OCI-LY7 (cell line): ENCODE measurements around the gene SLC19A1. TPM values are rescaled to one million over a fixed set of nuclear protein-coding genes. Genes with fewer than 3 reads are reported as not detected.

Experiments used
- BruUV-seq: library from RNA; stranded (reverse); fragments of 400-500 nt; replicated peaks from 2 replicates; lab custom pipeline; 2021; lab: Mats Ljungman, UMichigan
- CTCF ChIA-PET: fragments of 300-600 bp; sonication (Branson Sonifier 250); formaldehyde crosslinking; loops from one replicate; lab custom pipeline; 2022; ENCODE audit warnings: antibody characterized with exemption; ENCODE audit not compliant: unreplicated experiment; lab: Charles Lee
- POLR2A ChIA-PET: fragments of 300-600 bp; sonication (Branson Sonifier 250); formaldehyde crosslinking; loops from one replicate; lab custom pipeline; 2022; ENCODE audit warnings: antibody characterized with exemption; lab: Charles Lee
- DNase-seq: peaks from one replicate; pipeline ENCODE4 v3.0.0-alpha.2; 2015; ENCODE audit warnings: low spot score
- H2AFZ ChIP-seq: fragments of 200-600 bp; sonication (generic), shearing (Covaris generic); 2 replicates; pipeline ENCODE4 v1.6.1; 2014; ENCODE audit warnings: mild to moderate bottlenecking, antibody characterized with exemption, low read length, moderate library complexity
- H3K27ac ChIP-seq: fragments of 200-600 bp; sonication (generic); 2 replicates; pipeline ENCODE4 v1.5.1; 2014; ENCODE audit warnings: mixed run types, low read depth, mild to moderate bottlenecking, moderate library complexity, low read length, inconsistent platforms; ENCODE audit not compliant: poor library complexity, severe bottlenecking
- H3K36me3 ChIP-seq: fragments of 200-600 bp; sonication (generic); 2 replicates; pipeline ENCODE4 v1.6.1; 2014; ENCODE audit warnings: mild to moderate bottlenecking, antibody characterized with exemption, low read length, moderate library complexity, mixed read lengths; ENCODE audit not compliant: insufficient read depth
- H3K4me1 ChIP-seq: fragments of 200-600 bp; sonication (generic); 2 replicates; pipeline ENCODE4 v1.5.1; 2014; ENCODE audit warnings: mild to moderate bottlenecking, low read length; ENCODE audit not compliant: insufficient read depth, poor library complexity, severe bottlenecking
- H3K4me2 ChIP-seq: fragments of 200-600 bp; sonication (generic); 2 replicates; pipeline ENCODE4 v1.6.1; 2014; ENCODE audit warnings: mild to moderate bottlenecking, low read length
- H3K4me3 ChIP-seq: fragments of 200-600 bp; sonication (generic); 2 replicates; pipeline ENCODE4 v1.5.1; 2014; ENCODE audit warnings: mild to moderate bottlenecking, low read depth, low read length; ENCODE audit not compliant: poor library complexity, severe bottlenecking
- H3K79me2 ChIP-seq: fragments of 200-600 bp; sonication (generic); 2 replicates; pipeline ENCODE4 v1.6.1; 2016; ENCODE audit warnings: low read depth, mild to moderate bottlenecking, low read length, moderate library complexity, mixed read lengths; ENCODE audit not compliant: insufficient read depth
- H3K9me2 ChIP-seq: fragments of 200-600 bp; sonication (generic); 2 replicates; pipeline ENCODE4 v1.6.1; 2016; ENCODE audit warnings: mild to moderate bottlenecking, low read length, mixed read lengths; ENCODE audit not compliant: insufficient read depth
- H3K9me3 ChIP-seq: fragments of 200-600 bp; sonication (generic); 2 replicates; pipeline ENCODE4 v1.6.1; 2014; ENCODE audit warnings: mild to moderate bottlenecking, mixed run types, low read length, mixed read lengths
- H4K20me1 ChIP-seq: fragments of 200-600 bp; sonication (generic); 2 replicates; pipeline ENCODE4 v1.6.1; 2014; ENCODE audit warnings: mild to moderate bottlenecking, antibody characterized with exemption, low read length, moderate library complexity, mixed read lengths; ENCODE audit not compliant: insufficient read depth
- CTCF ChIP-seq: fragments of 200-600 bp; sonication (generic); conservative IDR thresholded peaks from 2 replicates; pipeline ENCODE4 v1.5.1; 2014; ENCODE audit warnings: mild to moderate bottlenecking, antibody characterized with exemption, low read length, moderate library complexity, mixed read lengths
- EZH2phosphoT487 ChIP-seq: fragments of 200-600 bp; sonication (generic); IDR thresholded peaks from 2 replicates; pipeline ENCODE4 v1.6.1; 2018; ENCODE audit warnings: low read depth, borderline replicate concordance, mild to moderate bottlenecking, mixed run types, antibody characterized with exemption, low read length, moderate library complexity, mixed read lengths
- intact Hi-C: fragments of 100-400 bp; cut with micrococcal nuclease; formaldehyde crosslinking; loops from one replicate; pipeline ENCODE4 v1.10.0; 2022; ENCODE audit not compliant: unreplicated experiment
- total RNA-seq, 2 experiments: library from RNA; depleted of rRNA in 1 of 2; stranded (reverse); fragments of >200 nt in 1 of 2; shearing (Covaris generic) in 1 of 2; gene quantifications; 2 replicates each; pipeline ENCODE4 v1.2.3, GENCODE V29; 2014 to 2022

SLC19A1 gene
- total RNA-seq, 2 experiments from 2014 or later: 17.9 to 41.2 TPM

GRCh38 chr21:45465105-45465504, 77.1 kb downstream of the SLC19A1 start:
- Histone ChIP-seq H3K9me3 (no peaks in the 10 kb centered on the region), H3K4me1 (no peaks in the 10 kb centered on the region), H3K36me3 (no peaks in the 10 kb centered on the region), H3K79me2 (no peaks in the 10 kb centered on the region), H3K4me3 (no peak overlapping the region), H3K9me2 (no peaks in the 10 kb centered on the region), H2AFZ (no peak overlapping the region), H4K20me1 (no peaks in the 10 kb centered on the region), H3K4me2 (no peak overlapping the region), H3K27ac (no peak overlapping the region)
- ChIA-PET POLR2A (no interaction called here), CTCF (no interaction called here)
- no TSS peak for BruUV-seq
- intact Hi-C loops: no loop called here
- DNase-seq: peak; percentile 33
- no peak for TF ChIP-seq CTCF
- TF ChIP-seq EZH2phosphoT487: no peak

GRCh38 chr21:45464309-45464708, 77.9 kb downstream of the SLC19A1 start:
- no peak for TF ChIP-seq EZH2phosphoT487
- TF ChIP-seq CTCF: no peak
- no peak overlapping the region for H3K27ac ChIP-seq
- no peaks in the 10 kb centered on the region for H3K9me2 ChIP-seq
- no peaks in the 10 kb centered on the region for H3K36me3 ChIP-seq
- CTCF ChIA-PET: no interaction called here
- no peak overlapping the region for H2AFZ ChIP-seq
- H3K79me2 ChIP-seq: no peaks in the 10 kb centered on the region
- H4K20me1 ChIP-seq: no peaks in the 10 kb centered on the region
- H3K4me1 ChIP-seq: no peaks in the 10 kb centered on the region
- no peaks in the 10 kb centered on the region for H3K9me3 ChIP-seq
- DNase-seq: peak; percentile 13
- BruUV-seq: no TSS peak
- intact Hi-C loops: no loop called here
- POLR2A ChIA-PET: no interaction called here
- no peak overlapping the region for H3K4me3 ChIP-seq
- no peak overlapping the region for H3K4me2 ChIP-seq

GRCh38 chr21:45463871-45464270, 78.4 kb downstream of the SLC19A1 start:
- Histone ChIP-seq H3K4me3 (no peak overlapping the region), H3K79me2 (no peaks in the 10 kb centered on the region), H2AFZ (no peak overlapping the region), H3K36me3 (no peaks in the 10 kb centered on the region), H3K9me2 (no peaks in the 10 kb centered on the region), H3K4me2 (no peak overlapping the region), H4K20me1 (no peaks in the 10 kb centered on the region), H3K27ac (no peak overlapping the region), H3K4me1 (no peaks in the 10 kb centered on the region), H3K9me3 (no peaks in the 10 kb centered on the region)
- intact Hi-C loops: no loop called here
- BruUV-seq: no TSS peak
- no peak for DNase-seq
- ChIA-PET POLR2A (no interaction called here), CTCF (no interaction called here)
- TF ChIP-seq EZH2phosphoT487 (no peak), CTCF (no peak)
